Dermis blood vessel endothelial cell (primary cell): ENCODE results near the gene GPNMB. TPM values are rescaled to one million over a fixed set of nuclear protein-coding genes. Genes with fewer than 3 reads are reported as not detected.
A peak's percentile ranks its signal among the peaks of the same experiment; 100 is the strongest.

Experiments
- DNase-seq: peaks from one replicate; pipeline ENCODE4 v3.0.0; 2010
- total RNA-seq: library from RNA; depleted of rRNA; stranded (reverse); fragments of >200 nt; gene quantifications from 2 replicates; pipeline ENCODE4 v1.2.3, GENCODE V29; 2014

GPNMB gene
- total RNA-seq, 1 donor from 2014 or later = 0.68 TPM

DNA sequence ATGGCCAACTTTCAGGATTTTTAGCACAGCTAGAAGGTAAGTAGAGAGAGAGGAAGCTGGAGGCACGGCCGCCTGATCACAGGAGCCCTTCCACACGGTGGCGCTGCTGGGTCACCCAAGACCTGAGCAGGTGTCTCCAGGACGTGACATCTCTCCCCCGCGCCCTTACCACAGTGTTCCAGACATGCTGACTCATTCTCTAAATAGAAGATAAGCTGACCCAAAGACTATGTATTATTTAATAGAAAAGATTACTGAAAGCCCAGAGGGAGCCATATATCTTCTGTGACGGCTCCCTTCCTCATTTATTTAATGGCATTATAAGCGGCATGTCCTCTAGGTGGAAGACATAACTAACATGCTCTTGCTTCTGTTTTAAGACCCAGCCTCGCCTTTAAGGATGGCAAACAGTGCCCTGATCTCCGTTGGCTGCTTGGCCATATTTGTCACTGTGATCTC lies 26.6 kb downstream of the GPNMB start:
- DNase-seq = peak; percentile 95

DNA sequence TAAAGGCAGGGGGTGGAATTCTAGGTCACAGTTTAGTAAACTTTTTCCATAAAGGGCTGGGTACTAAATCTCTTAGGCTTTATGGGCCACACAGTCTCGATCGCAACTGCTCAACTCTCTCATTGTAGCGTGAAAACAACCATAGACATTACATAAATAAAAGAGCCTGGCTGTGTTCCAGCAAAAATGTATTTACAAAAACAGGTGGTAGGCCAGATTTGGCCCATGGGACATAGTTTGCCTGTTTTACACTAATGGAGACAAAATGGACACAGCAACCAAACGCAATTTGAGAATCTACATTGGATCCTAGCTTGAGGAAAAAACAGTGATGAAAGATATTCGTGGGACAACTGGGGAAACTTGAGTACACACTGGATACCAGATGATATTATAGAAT lies 29.3 kb downstream of the GPNMB start:
- DNase-seq = no peak

DNA sequence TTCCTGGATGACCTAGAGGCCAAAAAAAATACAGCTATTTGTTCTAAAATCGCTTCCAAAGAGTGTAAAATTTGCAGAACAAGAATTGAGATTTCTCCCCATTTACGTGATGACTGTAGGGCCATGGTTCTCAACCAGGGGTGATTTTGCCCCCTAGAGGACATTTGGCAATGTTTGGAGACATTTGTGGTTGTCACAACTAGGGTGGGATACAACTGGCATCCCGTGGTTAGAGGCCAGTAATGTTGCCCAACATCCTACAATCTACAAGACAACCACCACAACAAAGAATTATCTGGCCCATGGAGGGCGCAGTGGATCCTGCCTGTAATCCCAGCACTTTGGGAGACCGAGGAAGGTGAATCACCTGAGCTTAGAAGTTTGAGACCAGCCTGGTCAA lies 29.8 kb downstream of the GPNMB start:
- peak; percentile 31 for DNase-seq

DNA sequence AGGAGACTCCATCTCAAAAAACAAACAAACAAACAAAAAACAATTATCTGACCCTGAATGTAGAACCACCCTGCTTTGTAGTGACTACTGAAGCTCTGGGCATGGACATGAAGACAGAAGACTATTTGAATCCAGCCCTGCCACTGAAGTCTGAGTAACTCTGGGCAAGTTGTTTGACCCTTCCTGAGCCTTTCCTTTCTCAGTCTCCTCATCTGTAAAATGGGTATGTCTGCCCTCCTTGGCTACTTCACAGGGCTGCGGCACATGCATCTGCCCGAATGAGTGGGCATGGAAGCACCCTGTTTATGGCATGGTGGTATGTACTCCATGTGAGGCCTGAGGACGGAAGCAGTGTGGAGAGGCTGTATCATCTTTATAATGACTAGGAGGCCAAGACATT lies 30.4 kb downstream of the GPNMB start:
- no peak for DNase-seq

DNA sequence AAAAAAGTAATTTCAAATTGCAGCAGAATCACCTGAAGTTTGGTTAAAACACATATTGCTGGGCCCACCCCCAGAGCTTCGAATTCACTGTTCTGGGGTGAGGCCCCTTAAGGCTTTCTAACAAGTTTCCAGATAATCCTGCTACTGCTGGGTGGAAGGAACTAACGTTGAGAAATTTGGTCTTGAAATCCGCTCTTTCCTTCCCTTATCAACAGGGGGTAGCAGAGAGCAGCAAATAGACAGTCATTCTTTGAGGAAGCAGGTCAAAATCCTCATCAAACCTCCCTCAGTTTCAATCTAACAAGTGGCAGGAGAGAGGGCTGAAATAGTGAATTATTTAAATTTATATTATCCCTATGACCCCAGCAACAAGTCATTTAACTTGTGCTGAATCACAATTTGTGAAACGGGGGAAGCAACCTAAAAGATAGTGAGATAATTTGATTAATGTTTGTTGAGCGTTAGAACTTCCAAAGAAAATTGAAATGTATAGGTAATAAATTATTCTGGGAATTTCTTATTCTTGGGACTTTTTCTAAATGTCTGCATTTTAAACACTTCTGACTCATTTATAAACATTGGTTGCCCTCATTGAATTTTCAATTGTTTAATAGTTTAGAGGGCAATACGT lies 30.9 kb downstream of the GPNMB start:
- DNase-seq = peak; percentile 86

DNA sequence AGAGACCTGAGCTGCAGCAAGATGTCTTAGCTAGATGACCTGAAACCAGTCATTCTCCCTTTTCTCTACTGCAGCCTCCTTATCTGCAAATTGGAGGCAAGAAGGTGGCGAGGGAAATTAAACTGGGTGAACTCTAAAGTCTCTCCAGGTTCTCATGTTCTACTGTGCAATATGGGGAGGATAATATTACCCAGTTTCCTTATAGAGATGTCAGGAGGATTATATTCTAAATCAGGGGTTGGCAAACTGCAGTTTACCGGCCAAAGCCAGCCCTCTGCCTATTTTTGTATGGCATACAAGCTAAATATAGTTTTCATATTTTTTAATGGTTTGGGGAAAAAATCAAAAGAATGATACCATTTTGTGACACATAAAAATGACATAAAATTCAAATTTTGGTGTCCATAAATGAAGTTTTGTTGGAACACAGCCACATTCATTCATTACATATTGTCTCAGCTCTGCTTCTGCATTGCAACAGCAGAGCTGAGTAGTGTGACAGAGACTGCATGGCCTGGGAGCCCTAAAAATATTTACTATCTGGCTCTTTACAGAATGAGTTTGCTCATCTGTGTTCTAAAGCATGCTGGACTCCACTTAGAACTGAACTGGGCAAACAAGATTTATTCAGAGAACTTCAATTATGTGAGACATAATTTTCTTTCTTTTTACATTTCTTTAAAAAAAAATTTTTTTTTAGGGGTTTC lies 33.4 kb downstream of the GPNMB start:
- no peak for DNase-seq

DNA sequence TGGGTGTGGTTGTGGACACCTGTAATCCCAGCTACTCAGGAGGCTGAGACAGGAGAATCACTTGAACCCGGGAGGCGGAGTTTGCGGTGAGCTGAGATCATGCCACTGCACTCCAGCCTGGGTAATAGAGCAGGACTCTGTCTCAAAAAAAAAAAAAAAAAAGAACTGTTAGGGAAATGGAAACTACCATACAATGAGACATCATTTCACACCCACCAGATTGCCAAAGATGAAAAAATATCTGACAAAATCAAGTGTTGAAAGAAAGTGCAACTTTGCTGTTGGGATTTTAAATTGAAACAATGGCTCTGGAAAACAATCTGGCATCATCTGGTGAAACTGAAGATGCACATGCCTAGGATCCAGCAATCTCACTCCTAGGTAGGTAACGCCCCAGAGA lies 36.5 kb downstream of the GPNMB start:
- DNase-seq = no peak

DNA sequence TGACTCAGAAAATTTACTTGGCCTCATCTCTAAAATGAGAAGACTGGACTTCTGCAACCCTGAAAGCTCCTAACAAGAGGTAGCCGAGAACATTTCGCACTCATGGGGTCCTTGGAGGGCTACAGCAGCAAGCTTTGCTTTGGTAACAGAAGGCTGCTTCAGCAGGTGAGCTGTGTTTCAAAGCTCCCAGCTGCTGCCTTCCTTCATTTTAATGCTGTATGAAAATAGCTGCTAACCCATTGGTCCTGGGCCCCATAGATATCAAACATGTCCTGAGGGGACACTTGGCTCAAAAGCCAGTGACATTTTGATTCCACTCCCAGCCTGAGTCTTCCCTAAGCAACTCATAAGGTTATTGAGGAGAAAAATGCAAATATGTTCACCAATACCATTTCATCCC lies 38.3 kb downstream of the GPNMB start:
- DNase-seq = no peak

DNA sequence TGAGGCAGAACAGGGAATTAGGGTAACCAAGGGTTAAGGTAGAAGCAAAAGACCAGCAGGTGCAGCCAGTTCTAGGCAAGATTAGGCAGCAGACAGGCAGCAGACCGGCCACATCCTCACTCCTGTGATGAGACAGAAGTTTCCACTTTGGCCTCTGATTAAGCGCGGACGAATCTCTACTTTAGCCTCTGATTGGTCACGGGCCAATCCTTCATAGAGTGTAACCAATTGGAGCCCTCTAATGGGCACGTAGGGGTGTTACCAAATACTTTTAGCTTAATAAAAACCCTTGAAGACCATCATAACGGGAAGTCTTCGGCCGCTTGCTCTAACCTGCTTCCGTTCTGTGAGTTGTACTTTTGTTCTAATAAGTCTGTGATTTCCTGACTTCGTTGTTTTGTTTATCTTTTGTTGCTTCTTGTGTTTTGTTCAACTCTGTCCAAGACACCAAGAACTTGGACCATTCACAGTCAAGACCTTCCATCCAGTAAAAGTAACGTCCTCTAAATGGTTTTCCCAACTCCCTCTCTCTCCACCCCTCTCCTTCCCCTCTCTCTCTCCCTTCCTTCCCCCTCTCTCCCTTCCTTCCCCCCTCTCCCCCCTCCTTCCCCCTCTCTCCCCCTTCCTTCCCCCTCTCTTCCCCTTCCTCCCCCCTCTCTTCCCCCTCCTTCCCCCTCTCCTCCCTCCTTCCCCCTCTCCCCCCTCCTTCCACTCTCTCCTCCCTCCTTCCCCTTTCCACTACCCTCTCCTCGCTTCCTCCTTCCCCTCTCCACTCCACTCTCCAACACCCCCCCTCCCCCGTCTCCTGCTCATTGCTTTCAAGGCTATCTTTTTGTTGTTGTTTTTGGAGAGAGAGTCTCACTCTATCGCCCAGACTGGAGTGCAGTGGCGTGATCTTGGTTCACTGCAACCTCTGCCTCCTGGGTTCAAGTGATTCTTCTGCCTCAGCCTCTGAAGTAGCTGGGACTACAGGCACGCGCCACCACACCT lies 39.4 kb downstream of the GPNMB start:
- peak; percentile 30 for DNase-seq

DNA sequence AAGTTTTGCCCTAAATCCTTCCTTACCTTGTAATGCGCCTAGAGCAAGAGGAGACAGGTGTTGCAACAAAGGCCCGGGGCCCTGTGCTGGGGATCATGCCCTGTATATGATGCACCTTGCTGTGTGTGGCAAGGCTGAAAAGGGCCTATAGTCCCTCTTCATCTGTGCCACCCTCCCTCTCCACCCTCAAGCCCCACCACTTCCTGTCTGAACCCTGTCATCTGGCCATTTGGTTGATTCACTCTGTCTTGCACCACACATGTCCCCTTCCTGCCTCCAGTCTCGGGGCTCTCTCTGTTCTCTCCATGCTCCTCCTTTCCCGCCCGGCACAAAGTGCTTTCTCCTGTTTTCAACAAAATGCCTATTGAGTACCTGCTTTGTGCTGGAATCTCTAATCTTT lies 41.0 kb downstream of the GPNMB start:
- no peak for DNase-seq

DNA sequence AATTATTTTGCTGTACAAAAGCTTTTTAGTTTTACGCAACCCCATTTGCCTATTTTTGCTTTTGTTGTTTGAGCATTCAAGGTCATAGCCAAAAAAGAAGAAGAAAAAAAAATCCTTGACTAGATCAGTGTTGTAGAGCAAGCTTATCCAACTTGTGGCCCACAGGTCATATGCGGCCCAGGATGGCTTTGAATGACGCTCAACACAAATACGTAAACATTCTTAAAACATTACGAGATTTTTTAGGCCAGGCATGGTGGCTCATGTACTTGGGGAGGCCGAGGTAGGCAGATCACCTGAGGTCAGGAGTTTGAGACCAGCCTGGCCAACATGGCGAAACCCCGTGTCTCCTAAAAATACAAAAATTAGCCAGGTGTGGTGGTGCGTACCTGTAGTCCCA lies 44.4 kb downstream of the GPNMB start:
- DNase-seq = no peak

DNA sequence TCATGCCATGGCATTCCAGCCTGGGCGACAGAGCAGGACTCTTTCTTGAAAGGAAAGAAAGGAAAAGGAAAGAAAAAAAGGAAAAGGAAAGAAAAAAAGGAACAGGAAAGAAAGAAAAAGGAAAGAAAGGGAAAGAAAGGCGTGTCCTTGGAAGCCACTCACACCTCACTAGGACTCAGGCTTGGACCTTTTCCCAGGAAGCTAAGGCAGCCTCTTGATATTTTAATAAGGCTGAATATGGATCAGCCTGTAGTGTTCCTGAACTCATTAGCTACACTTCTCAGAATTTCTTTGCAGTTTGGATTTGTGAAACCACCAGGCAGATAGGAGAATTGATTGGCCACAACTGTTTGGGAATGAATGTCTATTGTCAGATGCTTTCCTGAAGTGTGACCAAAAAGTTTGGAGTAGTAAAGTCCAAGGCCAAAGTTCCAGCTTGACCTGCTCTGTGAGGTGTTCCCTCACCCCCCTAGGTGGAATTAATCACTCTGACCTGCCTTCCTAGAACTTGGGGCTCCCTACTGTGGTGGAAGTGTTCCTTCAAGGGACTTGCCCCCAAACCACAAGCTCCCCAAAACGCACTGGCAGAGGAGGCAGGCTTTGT lies 45.5 kb downstream of the GPNMB start:
- no peak for DNase-seq

DNA sequence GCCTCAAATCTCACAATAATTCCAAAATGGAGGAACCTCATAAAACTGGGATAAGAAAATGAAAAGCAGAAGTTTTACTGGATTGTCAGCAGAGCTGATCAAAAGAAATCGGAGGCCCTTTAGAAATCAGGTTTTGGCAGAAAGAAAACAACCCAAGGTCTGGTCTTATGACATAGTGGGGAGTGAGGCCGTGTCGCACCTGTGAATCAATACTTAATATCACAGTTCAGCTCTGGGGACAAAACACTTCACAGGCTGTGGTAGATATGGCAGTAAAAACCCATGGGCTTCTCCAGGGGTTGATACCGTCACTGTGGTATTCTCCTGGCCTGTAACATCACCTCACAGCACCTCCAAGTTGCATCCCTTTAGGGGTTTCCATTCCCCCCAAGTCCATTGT lies 46.0 kb downstream of the GPNMB start:
- no peak for DNase-seq

DNA sequence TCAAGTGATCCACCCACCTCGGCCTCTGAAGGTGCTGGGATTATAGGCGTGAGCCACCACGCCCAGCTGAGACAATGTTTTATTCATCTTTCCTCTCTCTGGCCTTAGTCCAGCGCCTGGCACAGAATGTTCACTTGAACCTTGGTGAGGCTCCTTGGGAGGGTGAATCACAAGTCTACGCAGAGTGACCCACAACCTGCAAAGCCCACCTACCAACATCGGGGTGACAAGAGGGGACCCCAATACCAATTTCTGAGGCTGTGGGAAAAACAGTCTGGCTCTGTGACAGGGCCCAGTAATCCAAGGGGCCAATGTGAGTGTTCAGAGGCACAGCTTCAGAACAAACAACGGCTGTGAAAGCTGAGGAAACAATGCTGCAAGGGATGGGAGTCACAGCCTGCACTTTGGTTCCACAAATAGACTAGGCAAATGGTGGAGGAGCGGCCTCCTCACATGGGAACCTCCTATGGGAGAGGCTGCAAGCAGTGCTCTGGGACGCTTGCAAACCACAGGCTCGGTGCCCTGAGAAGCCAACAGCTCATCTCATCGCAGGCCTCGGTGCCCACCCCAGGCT lies 47.0 kb downstream of the GPNMB start:
- no peak for DNase-seq

DNA sequence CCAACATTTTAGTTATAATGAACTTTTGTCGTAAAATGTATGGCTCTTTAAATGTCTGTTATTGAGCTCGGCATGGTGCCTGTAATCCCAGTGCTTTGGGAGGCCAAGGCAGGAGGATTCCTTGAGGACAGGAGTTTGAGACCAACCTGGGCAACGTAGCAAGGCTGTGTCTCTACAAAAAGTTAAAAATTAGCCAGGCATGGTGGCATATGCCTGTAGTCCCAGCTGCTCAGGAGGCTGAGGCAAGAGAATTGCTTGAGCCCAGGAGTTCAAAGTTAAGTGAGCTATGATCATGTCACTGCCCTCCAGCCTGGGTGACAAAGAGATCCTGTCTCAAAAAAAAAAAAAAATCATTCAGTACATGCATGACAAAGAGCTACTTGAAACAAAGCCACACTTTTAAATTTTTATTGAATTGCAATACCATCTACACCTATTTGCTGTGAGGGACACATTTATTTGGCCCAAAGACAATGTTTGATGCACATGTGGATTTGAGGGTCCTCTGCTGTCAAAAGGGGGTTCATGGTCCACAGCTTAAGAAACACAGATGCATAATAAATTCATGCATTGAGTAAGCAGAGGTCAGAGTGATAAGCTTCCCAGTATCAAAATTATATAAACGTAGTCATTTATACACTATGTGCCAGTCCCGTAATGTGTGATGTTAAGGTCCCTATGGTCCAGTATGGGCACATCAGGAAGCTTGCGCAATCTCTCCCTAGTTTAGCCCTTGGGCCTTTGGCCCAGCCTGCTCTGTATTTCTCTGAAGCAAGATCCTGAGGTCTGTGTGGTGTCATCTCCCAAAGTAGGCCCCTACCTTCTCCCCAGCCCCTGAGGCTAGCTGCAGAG lies 48.2 kb downstream of the GPNMB start:
- DNase-seq = no peak

DNA sequence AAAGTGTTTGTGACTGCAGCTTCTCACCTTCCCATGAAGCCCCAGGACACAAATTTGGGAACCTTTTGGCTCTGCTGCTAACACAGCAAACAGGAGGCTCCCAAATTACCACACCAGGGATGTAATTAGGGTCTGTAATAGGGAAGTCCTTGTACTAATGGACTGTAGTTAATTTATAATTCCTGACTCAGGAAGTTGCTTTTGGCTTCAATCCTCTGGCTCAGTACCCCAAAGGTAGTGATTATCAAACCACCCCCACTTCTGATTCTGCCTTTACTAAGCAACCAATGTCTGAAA lies 48.8 kb downstream of the GPNMB start:
- no peak for DNase-seq

DNA sequence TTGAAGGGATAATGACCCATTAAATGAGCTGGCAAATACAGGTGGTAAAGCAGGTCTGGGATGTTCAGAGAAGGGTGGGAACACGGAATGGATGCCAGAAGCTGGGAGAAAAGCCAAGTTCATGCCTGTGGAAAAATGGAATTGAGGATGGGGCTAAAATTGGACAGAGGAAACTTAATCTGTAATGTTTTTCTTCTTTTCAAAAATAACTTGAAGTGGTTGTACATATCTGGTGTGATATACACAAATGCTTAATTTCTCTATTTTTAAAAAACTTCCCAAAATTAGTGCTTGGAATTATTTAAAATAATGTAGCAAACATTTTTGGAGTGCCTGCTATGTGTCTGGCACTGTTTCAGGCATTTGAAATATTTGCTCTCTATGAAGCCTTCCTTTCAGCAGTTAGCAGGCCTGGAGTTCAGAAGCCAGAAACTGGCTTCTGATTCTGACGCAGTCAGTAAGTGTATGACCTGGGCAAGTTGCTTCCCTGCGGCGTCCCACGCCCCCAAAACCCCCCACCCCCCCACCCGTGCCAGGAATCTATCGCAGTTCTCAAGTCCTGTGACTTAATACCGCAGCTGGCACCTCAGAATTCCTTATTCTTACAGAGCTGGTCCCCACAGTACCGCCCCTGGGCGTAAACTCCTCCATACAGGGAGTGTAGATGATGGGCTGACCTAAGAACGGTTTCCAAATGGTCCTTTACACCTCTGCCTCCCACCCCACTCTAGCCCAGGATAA lies 51.7 kb downstream of the GPNMB start:
- DNase-seq = no peak

DNA sequence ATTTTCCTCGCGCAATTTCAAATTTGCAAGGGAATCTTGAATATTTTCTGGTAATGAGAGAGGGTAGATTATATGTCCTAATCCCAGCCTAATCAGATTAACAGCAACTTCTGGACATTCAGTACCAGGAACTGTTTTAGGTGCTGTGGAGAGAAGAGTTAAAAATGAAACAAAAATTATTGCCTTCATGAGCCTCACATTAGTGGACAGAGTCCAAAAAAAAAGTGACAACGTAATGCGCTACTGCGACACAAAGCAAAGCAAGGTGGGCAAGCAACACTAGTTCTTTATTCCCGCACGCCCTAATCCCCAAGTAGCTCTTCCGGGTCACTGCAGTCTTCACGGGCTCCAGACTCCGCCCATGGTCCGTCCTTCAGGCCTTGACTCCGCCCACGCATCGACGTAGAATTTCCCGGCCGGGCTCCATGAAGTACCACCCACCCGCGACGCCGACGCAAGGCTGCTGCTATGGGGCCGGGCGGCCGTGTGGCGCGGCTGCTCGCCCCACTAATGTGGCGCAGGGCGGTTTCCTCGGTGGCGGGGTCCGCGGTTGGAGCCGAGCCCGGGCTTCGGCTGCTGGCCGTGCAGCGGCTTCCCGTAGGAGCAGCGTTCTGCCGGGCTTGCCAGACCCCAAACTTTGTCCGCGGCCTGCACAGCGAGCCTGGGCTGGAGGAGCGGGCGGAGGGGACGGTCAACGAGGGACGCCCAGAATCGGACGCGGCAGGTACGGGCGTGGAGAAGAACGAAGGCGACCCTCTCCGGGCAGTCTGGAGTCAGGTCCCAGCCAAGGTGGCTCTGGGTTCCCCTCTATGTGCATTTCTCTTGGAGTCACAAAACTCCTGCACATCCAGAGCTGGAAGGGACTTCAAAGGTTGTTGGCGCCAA lies 52.6 kb downstream of the GPNMB start, which contains the start of gene MALSU1:
Gene MALSU1 (plus strand): TSS at position 455 of the 885 bp plus-strand sequence. CDS start 14 bp downstream, at position 469.
- peak; percentile 99 for DNase-seq

DNA sequence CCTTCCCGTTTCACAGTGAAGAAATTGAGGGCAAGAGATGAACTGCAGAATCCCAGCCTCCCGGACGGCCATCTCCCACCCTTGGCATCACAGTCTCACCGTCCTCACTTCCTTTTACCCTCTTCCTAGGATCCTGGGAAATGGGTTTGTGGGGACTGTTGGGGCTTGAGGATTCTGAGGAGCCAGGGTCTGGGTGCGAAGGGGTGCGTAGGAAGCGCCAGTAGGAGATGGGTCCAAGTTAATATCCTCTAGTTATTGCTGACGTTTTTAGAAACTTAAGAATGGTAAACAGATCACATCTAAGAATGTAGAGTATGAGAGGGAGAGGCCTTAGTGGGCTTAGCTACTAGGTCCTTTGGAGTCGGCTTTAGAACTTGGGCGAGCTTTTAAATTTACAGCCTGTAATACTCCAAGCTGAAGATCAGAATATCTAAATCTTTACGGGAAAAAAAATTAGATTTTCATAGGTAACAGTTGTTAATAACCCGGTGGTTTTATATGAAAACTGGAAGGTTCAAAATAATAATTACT lies 53.3 kb downstream of the GPNMB start:
- DNase-seq = peak; percentile 37
